ENCODE results near the gene CYB5R2. TPM values are rescaled to one million over a fixed set of nuclear protein-coding genes. Genes with fewer than 3 reads are reported as not detected.

Gene CYB5R2
- total RNA-seq, 1 experiment from 2014 or later, result 16.7 TPM

DNA sequence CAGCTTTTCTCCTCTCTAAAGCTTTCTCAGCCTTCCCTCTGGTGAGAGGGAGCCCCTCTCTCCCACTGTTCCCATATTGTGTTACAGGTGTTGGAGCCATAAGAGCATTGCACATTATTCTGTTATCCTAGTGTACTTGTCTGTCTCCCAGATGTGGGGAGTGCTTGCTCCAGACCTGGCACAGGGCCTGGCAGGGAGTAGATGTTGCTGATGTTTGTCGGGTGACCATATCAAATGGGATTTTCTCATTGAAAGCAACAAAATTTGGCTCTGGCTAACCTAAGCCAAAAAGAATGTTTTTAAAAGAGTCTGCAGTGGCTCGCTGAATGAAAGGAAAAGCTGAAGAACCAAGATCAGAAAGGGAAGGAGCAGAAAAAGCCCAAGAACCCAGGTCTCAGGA, 41.1 kb downstream of the CYB5R2 start:
- H3K9me2 ChIP-seq (ENCODE audit: insufficient read depth), result no peaks in the 10 kb centered on the region
- TF ChIP-seq EZH2 (IDR thresholded peaks at IDR 0.05; ENCODE audit: low read depth), result no peak
- TF ChIP-seq CTCF (conservative IDR thresholded peaks at IDR 0.05), result no peak
- no peaks in the 10 kb centered on the region for H3K4me1 ChIP-seq (replicated peaks; ENCODE audit: insufficient read depth)
- H3K9me3 ChIP-seq (ENCODE audit: insufficient read depth, low read depth), result no peaks in the 10 kb centered on the region
- H3K4me3 ChIP-seq, result no peak overlapping the region
- DNase-seq, result no peak
- ChIA-PET CTCF (no interaction called here), POLR2A (ENCODE audit: unreplicated experiment) (no interaction called here)
- H4K20me1 ChIP-seq (ENCODE audit: insufficient read depth), result no peaks in the 10 kb centered on the region
- no TSS peak for BruUV-seq (replicated peaks)
- H3F3A ChIP-seq (ENCODE audit: insufficient read depth, low read depth), result no peaks in the 10 kb centered on the region
- no peaks in the 10 kb centered on the region for H3K36me3 ChIP-seq (ENCODE audit: low read depth)
- H3K27ac ChIP-seq, result no peak overlapping the region
- no peak overlapping the region for H2AFZ ChIP-seq
- H3K79me2 ChIP-seq (ENCODE audit: low read depth), result no peaks in the 10 kb centered on the region
- no peaks in the 10 kb centered on the region for H3K27me3 ChIP-seq (ENCODE audit: insufficient read depth, low read depth)
- no peak overlapping the region for H3K4me2 ChIP-seq
- intact Hi-C loops (cut with micrococcal nuclease; ENCODE audit: unreplicated experiment), result no loop called here

- H3K9me2 ChIP-seq (ENCODE audit: insufficient read depth), result no peaks in the 10 kb centered on the region
- no peak for TF ChIP-seq EZH2 (IDR thresholded peaks at IDR 0.05; ENCODE audit: low read depth)
- no peak overlapping the region for H3K4me2 ChIP-seq
- BruUV-seq (replicated peaks), result no TSS peak
- ChIA-PET POLR2A (ENCODE audit: unreplicated experiment) (no interaction called here), CTCF (no interaction called here)
- DNase-seq, result no peak
- no peaks in the 10 kb centered on the region for H3K4me1 ChIP-seq (replicated peaks; ENCODE audit: insufficient read depth)
- intact Hi-C loops (cut with micrococcal nuclease; ENCODE audit: unreplicated experiment), result no loop called here
- H3K27ac ChIP-seq, result no peak overlapping the region
- no peaks in the 10 kb centered on the region for H4K20me1 ChIP-seq (ENCODE audit: insufficient read depth)
- no peaks in the 10 kb centered on the region for H3K79me2 ChIP-seq (ENCODE audit: low read depth)
- H3K4me3 ChIP-seq, result no peak overlapping the region
- H3F3A ChIP-seq (ENCODE audit: insufficient read depth, low read depth), result no peaks in the 10 kb centered on the region
- H3K36me3 ChIP-seq (ENCODE audit: low read depth), result no peaks in the 10 kb centered on the region
- H3K9me3 ChIP-seq (ENCODE audit: insufficient read depth, low read depth), result no peaks in the 10 kb centered on the region
- no peak overlapping the region for H2AFZ ChIP-seq
- H3K27me3 ChIP-seq (ENCODE audit: insufficient read depth, low read depth), result no peaks in the 10 kb centered on the region
These were observed 43.3 kb downstream of the CYB5R2 start for GRCh38 chr11:7630002-7630401.

DNA sequence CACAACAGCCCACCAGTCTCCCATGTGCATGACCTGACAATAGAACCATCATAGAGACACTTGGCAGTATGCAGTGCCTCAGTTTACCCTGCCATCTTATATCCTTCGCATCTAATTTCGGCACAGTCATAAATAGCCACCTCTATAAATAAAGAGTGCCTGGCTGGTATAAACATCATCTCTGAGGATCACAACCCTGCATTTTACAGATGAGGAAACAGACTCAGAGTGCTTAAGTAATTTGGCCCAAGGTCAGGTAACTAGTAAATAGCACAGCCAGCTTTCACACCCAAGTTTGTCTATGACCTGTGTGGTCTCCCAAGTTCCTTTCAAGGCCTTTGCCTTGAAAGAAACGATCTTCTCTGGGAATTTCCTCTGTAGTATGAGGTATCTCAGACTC, 44.6 kb downstream of the CYB5R2 start:
- no peak overlapping the region for H3K4me2 ChIP-seq
- no peaks in the 10 kb centered on the region for H3K79me2 ChIP-seq (ENCODE audit: low read depth)
- no TSS peak for BruUV-seq (replicated peaks)
- ChIA-PET CTCF (no interaction called here), POLR2A (ENCODE audit: unreplicated experiment) (no interaction called here)
- no peak for DNase-seq
- H3K9me3 ChIP-seq (ENCODE audit: insufficient read depth, low read depth), result no peaks in the 10 kb centered on the region
- no peaks in the 10 kb centered on the region for H3F3A ChIP-seq (ENCODE audit: insufficient read depth, low read depth)
- intact Hi-C loops (cut with micrococcal nuclease; ENCODE audit: unreplicated experiment), result no loop called here
- H3K27ac ChIP-seq, result no peak overlapping the region
- no peaks in the 10 kb centered on the region for H3K27me3 ChIP-seq (ENCODE audit: insufficient read depth, low read depth)
- H2AFZ ChIP-seq, result no peak overlapping the region
- no peaks in the 10 kb centered on the region for H3K4me1 ChIP-seq (replicated peaks; ENCODE audit: insufficient read depth)
- no peaks in the 10 kb centered on the region for H3K36me3 ChIP-seq (ENCODE audit: low read depth)
- H3K9me2 ChIP-seq (ENCODE audit: insufficient read depth), result no peaks in the 10 kb centered on the region
- H4K20me1 ChIP-seq (ENCODE audit: insufficient read depth), result no peaks in the 10 kb centered on the region
- no peak for TF ChIP-seq CTCF (conservative IDR thresholded peaks at IDR 0.05)
- TF ChIP-seq EZH2 (IDR thresholded peaks at IDR 0.05; ENCODE audit: low read depth), result no peak
- H3K4me3 ChIP-seq, result no peak overlapping the region

DNA sequence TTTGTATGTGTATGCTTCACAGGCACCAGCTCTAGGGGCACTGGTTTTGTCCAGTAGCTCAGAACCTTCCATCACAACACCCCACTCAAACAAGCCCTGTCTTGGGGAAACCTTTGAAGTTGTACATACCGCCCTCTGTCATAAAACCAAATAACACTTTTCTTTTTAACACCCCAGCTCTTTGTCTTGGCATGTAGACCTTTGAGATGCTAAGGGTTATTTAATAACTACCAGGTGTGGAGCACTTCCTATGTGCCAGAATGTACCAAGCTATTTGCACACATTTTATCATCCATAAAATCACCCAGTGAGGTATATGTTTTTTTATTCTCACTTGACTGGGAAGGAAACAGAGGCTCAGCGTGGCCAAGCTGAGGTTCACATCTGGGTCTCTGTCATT, 50.6 kb downstream of the CYB5R2 start:
- no TSS peak for BruUV-seq (replicated peaks)
- Histone ChIP-seq H3K79me2 (ENCODE audit: low read depth) (no peaks in the 10 kb centered on the region), H3K9me3 (ENCODE audit: insufficient read depth, low read depth) (no peaks in the 10 kb centered on the region), H3F3A (ENCODE audit: insufficient read depth, low read depth) (no peaks in the 10 kb centered on the region), H3K4me2 (no peak overlapping the region), H4K20me1 (ENCODE audit: insufficient read depth) (no peaks in the 10 kb centered on the region), H3K27me3 (ENCODE audit: insufficient read depth, low read depth) (no peaks in the 10 kb centered on the region), H3K9me2 (ENCODE audit: insufficient read depth) (no peaks in the 10 kb centered on the region), H3K4me1 (replicated peaks; ENCODE audit: insufficient read depth) (no peaks in the 10 kb centered on the region), H3K4me3 (no peak overlapping the region), H2AFZ (no peak overlapping the region), H3K27ac (no peak overlapping the region), H3K36me3 (ENCODE audit: low read depth) (no peaks in the 10 kb centered on the region)
- CTCF ChIA-PET, result no interaction called here
- TF ChIP-seq CTCF (conservative IDR thresholded peaks at IDR 0.05), result no peak
- no peak for TF ChIP-seq EZH2 (IDR thresholded peaks at IDR 0.05; ENCODE audit: low read depth)
- DNase-seq, result no peak
- intact Hi-C loops (cut with micrococcal nuclease; ENCODE audit: unreplicated experiment), result no loop called here
- POLR2A ChIA-PET (ENCODE audit: unreplicated experiment), result no interaction called here

Data from PC-9 (cell line).